Loucy (cell line): ENCODE results near the gene SASH1.

Experiments used
- H2AFZ ChIP-seq: fragments of 200-600 bp; sonication (generic); 2 replicates; pipeline ENCODE4 v1.6.0; 2016; ENCODE audit warnings: antibody characterized with exemption, mild to moderate bottlenecking, low read length, moderate library complexity
- H3F3A ChIP-seq: fragments of 200-600 bp; 2 replicates; pipeline ENCODE4 v1.6.0; 2016; ENCODE audit warnings: antibody characterized with exemption, low read depth, mild to moderate bottlenecking
- H3K27me3 ChIP-seq: fragments of 200-600 bp; sonication (generic); 2 replicates; pipeline ENCODE4 v1.6.1; 2014; ENCODE audit warnings: low read length, mild to moderate bottlenecking; ENCODE audit not compliant: insufficient read depth, poor library complexity, severe bottlenecking
- H3K36me3 ChIP-seq: fragments of 200-600 bp; sonication (generic); 2 replicates; pipeline ENCODE4 v1.6.1; 2016; ENCODE audit warnings: low read length; ENCODE audit not compliant: insufficient read depth
- H3K4me1 ChIP-seq: fragments of 200-600 bp; sonication (generic); 2 replicates; pipeline ENCODE4 v1.5.1; 2014; ENCODE audit warnings: low read length, mild to moderate bottlenecking; ENCODE audit not compliant: insufficient read depth, poor library complexity, severe bottlenecking
- H3K4me2 ChIP-seq: fragments of 200-600 bp; sonication (generic); 2 replicates; pipeline ENCODE4 v1.6.0; 2014; ENCODE audit warnings: antibody characterized with exemption, low read length, low read depth, mild to moderate bottlenecking; ENCODE audit not compliant: poor library complexity, severe bottlenecking
- H3K4me3 ChIP-seq: fragments of 200-600 bp; sonication (generic); 2 replicates; pipeline ENCODE4 v1.5.1; 2014; ENCODE audit warnings: low read length, mild to moderate bottlenecking, mixed read lengths; ENCODE audit not compliant: poor library complexity, severe bottlenecking
- H3K79me2 ChIP-seq: fragments of 200-600 bp; sonication (generic); 2 replicates; pipeline ENCODE4 v1.6.1; 2014; ENCODE audit warnings: low read length; ENCODE audit not compliant: insufficient read depth
- H3K9ac ChIP-seq: fragments of 200-600 bp; sonication (generic); 2 replicates; pipeline ENCODE4 v1.6.0; 2014; ENCODE audit warnings: mild to moderate bottlenecking, low read depth, low read length, moderate library complexity; ENCODE audit not compliant: poor library complexity, severe bottlenecking
- H3K9me2 ChIP-seq: fragments of 200-600 bp; sonication (generic); replicated peaks from 2 replicates; pipeline ENCODE4 v1.6.1; 2016; ENCODE audit warnings: low read depth, low read length, mixed read lengths
- H3K9me3 ChIP-seq: fragments of 200-600 bp; sonication (generic); 2 replicates; pipeline ENCODE4 v1.6.1; 2014; ENCODE audit warnings: mild to moderate bottlenecking, antibody characterized with exemption, low read length, low read depth; ENCODE audit not compliant: insufficient read depth
- H4K20me1 ChIP-seq: fragments of 200-600 bp; sonication (generic); 2 replicates; pipeline ENCODE4 v1.6.0; 2014; ENCODE audit warnings: antibody characterized with exemption, low read length, mild to moderate bottlenecking; ENCODE audit not compliant: insufficient read depth, poor library complexity, severe bottlenecking
- CTCF ChIP-seq: fragments of 200-600 bp; sonication (generic); conservative IDR thresholded peaks from 2 replicates; pipeline ENCODE4 v1.5.1; 2014; ENCODE audit warnings: mild to moderate bottlenecking, antibody characterized with exemption, low read length
- EZH2phosphoT487 ChIP-seq: fragments of 200-600 bp; IDR thresholded peaks from 2 replicates; pipeline ENCODE4 v1.6.1; 2018; ENCODE audit warnings: antibody characterized with exemption, mild to moderate bottlenecking, moderate library complexity, borderline replicate concordance

SASH1 gene

DNA sequence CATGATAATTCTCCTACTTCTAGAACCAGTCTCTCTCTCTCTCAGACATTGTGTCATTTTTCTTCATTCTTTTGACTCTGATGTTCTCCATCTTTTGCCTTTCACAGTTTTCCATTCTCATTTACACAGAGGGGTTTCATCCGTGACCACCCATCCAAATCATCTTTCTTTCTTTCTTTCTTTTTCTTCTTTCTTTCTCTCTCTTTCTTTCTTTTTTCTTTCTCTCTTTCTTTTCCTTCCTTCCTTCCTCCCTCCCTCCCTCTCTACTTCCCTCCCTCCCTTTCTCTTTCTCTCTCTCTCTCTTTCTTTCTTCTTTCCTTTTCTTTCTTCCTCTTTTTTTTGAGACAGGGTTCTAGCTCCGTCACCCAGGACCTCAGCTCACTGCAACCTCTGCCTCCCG lies 19.9 kb upstream of the SASH1 start:
- no peaks in the 10 kb centered on the region for H4K20me1 ChIP-seq
- TF ChIP-seq CTCF = no peak
- no peak for TF ChIP-seq EZH2phosphoT487

GRCh38 chr6:148323344-148323743 lies 19.3 kb upstream of the SASH1 start:
- H3K4me3 ChIP-seq = no peak overlapping the region
- no peaks in the 10 kb centered on the region for H3K9me2 ChIP-seq
- no peaks in the 10 kb centered on the region for H3F3A ChIP-seq
- no peak overlapping the region for H2AFZ ChIP-seq
- TF ChIP-seq CTCF (no peak), EZH2phosphoT487 (no peak)
- H3K36me3 ChIP-seq = no peaks in the 10 kb centered on the region
- no peaks in the 10 kb centered on the region for H4K20me1 ChIP-seq
- no peaks in the 10 kb centered on the region for H3K27me3 ChIP-seq
- no peaks in the 10 kb centered on the region for H3K9me3 ChIP-seq
- H3K9ac ChIP-seq = no peak overlapping the region
- H3K4me2 ChIP-seq = no peak overlapping the region
- H3K4me1 ChIP-seq = peaks cover 10% of the 10 kb centered on the region
- no peaks in the 10 kb centered on the region for H3K79me2 ChIP-seq

More for the DNA sequence above, 19.9 kb upstream of the SASH1 start:
- no peaks in the 10 kb centered on the region for H3K9me3 ChIP-seq
- H3K9me2 ChIP-seq = no peaks in the 10 kb centered on the region
- H3K9ac ChIP-seq = no peak overlapping the region
- no peaks in the 10 kb centered on the region for H3K27me3 ChIP-seq
- H3K36me3 ChIP-seq = no peaks in the 10 kb centered on the region
- H3K4me3 ChIP-seq = no peak overlapping the region
- H3F3A ChIP-seq = no peaks in the 10 kb centered on the region
- no peak overlapping the region for H2AFZ ChIP-seq
- H3K4me2 ChIP-seq = no peak overlapping the region
- peaks cover 10% of the 10 kb centered on the region for H3K4me1 ChIP-seq
- no peaks in the 10 kb centered on the region for H3K79me2 ChIP-seq

DNA sequence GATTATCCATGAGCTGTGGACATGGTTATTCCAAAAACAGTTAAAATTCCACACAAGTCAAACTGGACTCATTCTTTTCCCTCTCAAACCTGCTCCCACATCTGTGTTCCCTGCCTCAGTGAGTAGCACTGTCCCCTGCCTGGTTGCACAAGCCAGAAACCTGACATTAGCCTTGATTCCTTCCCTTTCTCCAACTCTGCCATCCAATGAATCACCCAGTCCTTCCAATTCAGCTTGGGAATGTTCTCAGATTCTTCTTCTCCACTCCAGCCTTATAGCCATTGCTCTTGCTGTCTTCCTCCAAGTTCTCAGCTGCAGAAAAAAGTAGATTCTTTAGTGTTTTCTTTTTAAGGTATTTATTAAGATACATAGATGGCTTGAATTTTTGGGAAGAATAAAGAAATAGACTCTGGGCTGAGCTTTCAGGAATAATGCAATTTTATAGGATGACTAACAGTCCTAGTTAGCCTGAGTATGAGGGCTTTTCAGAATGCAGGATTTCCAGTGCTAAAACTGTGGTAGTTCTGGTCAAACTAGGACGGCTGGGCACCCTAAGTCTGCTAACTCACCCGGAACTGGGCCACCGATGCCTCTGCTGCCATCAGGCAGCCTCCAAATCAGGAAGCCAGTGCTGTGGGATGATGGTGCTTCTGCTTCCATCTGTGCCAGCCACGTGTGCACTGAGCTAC lies 18.2 kb upstream of the SASH1 start:
- no peaks in the 10 kb centered on the region for H3F3A ChIP-seq

More for the DNA sequence above, 18.2 kb upstream of the SASH1 start:
- Histone ChIP-seq H3K4me3 (no peak overlapping the region), H3K36me3 (no peaks in the 10 kb centered on the region), H3K9ac (no peak overlapping the region), H3K9me3 (no peaks in the 10 kb centered on the region), H4K20me1 (no peaks in the 10 kb centered on the region), H3K79me2 (no peaks in the 10 kb centered on the region), H2AFZ (no peak overlapping the region), H3K4me2 (peak overlapping the region; percentile 64), H3K27me3 (no peaks in the 10 kb centered on the region), H3K4me1 (peaks cover 19% of the 10 kb centered on the region), H3K9me2 (no peaks in the 10 kb centered on the region)
- TF ChIP-seq CTCF = no peak
- TF ChIP-seq EZH2phosphoT487 = no peak
